Osteoblast (primary cell): Measurements from ENCODE around the gene SCRN3. TPM values are rescaled to one million over a fixed set of nuclear protein-coding genes. Genes with fewer than 3 reads are reported as not detected.

ENCODE experiments used
- DNase-seq: peaks from one replicate; pipeline ENCODE4 v3.0.0; 2011; ENCODE audit warnings: low spot score, mixed read lengths; ENCODE audit not compliant: insufficient read length; ENCODE audit errors: missing footprints
- H2AFZ ChIP-seq: 2 replicates; pipeline ENCODE4 v1.6.0; 2011; ENCODE audit warnings: mild to moderate bottlenecking, low read length
- H3K27ac ChIP-seq: 2 replicates; pipeline ENCODE4 v1.5.1; 2011; ENCODE audit warnings: mild to moderate bottlenecking, low read depth, low read length, moderate library complexity
- H3K27me3 ChIP-seq: 2 replicates; pipeline ENCODE4 v1.6.0; 2012; ENCODE audit warnings: mild to moderate bottlenecking, control low read depth, inconsistent platforms, low read length, moderate library complexity; ENCODE audit not compliant: insufficient read depth
- H3K36me3 ChIP-seq: 2 replicates; pipeline ENCODE4 v1.5.1; 2011; ENCODE audit warnings: mild to moderate bottlenecking, low read length, control low read depth, moderate library complexity; ENCODE audit not compliant: insufficient read depth
- H3K4me1 ChIP-seq: 2 replicates; pipeline ENCODE4 v1.5.1; 2011; ENCODE audit warnings: mild to moderate bottlenecking, low read length, control low read depth, moderate library complexity; ENCODE audit not compliant: insufficient read depth
- H3K4me2 ChIP-seq: 2 replicates; pipeline ENCODE4 v1.6.0; 2011; ENCODE audit warnings: mild to moderate bottlenecking, low read length; ENCODE audit not compliant: insufficient read depth
- H3K4me3 ChIP-seq: fragments of 200-600 bp; sonication (generic); 3 replicates; pipeline ENCODE4 v1.5.1; 2012; ENCODE audit warnings: mild to moderate bottlenecking, low read length, inconsistent platforms; ENCODE audit not compliant: insufficient read depth
- H3K79me2 ChIP-seq: 2 replicates; pipeline ENCODE4 v1.6.0; 2012; ENCODE audit warnings: mild to moderate bottlenecking, low read length, control low read depth, inconsistent platforms; ENCODE audit not compliant: insufficient read depth
- H3K9me3 ChIP-seq: 2 replicates; pipeline ENCODE4 v1.5.1; 2011; ENCODE audit warnings: low read depth, low read length, control low read depth
- H4K20me1 ChIP-seq: 2 replicates; pipeline ENCODE4 v1.6.0; 2012; ENCODE audit warnings: mild to moderate bottlenecking, low read length, control low read depth; ENCODE audit not compliant: insufficient read depth
- total RNA-seq: library from RNA; depleted of rRNA; stranded (reverse); fragments of >200 nt; gene quantifications from 2 replicates; pipeline ENCODE4 v1.2.3, GENCODE V29; 2012
- TF ChIP-seq, protein P1 (sequence below): IDR thresholded peaks from 2 replicates; pipeline ENCODE4 v1.5.1; 2011; ENCODE audit warnings: mild to moderate bottlenecking, low read depth, low read length, moderate library complexity; ENCODE audit errors: extremely low read depth

SCRN3 gene
- total RNA-seq, 1 donor: 29.7 TPM

- no peaks in the 10 kb centered on the region for H3K36me3 ChIP-seq
- no peaks in the 10 kb centered on the region for H3K4me1 ChIP-seq
- no peaks in the 10 kb centered on the region for H3K9me3 ChIP-seq
- no peaks in the 10 kb centered on the region for H3K27me3 ChIP-seq
- TF ChIP-seq, protein P1, sequence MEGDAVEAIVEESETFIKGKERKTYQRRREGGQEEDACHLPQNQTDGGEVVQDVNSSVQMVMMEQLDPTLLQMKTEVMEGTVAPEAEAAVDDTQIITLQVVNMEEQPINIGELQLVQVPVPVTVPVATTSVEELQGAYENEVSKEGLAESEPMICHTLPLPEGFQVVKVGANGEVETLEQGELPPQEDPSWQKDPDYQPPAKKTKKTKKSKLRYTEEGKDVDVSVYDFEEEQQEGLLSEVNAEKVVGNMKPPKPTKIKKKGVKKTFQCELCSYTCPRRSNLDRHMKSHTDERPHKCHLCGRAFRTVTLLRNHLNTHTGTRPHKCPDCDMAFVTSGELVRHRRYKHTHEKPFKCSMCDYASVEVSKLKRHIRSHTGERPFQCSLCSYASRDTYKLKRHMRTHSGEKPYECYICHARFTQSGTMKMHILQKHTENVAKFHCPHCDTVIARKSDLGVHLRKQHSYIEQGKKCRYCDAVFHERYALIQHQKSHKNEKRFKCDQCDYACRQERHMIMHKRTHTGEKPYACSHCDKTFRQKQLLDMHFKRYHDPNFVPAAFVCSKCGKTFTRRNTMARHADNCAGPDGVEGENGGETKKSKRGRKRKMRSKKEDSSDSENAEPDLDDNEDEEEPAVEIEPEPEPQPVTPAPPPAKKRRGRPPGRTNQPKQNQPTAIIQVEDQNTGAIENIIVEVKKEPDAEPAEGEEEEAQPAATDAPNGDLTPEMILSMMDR: no peak
- H4K20me1 ChIP-seq: no peaks in the 10 kb centered on the region
- no peak overlapping the region for H3K4me3 ChIP-seq
- H2AFZ ChIP-seq: no peak overlapping the region
- H3K4me2 ChIP-seq: no peak overlapping the region
- no peak for DNase-seq
- no peak overlapping the region for H3K27ac ChIP-seq
- H3K79me2 ChIP-seq: no peaks in the 10 kb centered on the region
These were observed 34.5 kb downstream of the SCRN3 start for GRCh38 chr2:174430066-174430465.

DNA sequence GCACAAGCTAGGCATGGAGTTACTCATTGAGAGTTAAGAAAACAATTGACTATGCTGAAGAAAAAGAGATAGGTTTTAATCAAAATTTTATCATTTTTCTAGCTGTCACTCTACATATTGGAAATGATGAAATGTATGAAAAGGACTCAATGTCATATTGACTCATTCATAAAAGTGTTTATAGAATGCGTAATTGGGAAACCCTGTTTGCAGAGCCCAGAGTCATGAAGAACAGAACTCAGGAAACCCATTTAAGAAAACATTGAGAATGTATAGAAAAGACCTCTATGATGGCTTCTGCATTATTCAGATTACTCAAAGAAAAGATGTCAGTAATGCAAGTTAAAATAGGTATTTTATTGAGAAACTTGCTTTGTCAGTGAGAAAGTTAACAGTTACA, 36.4 kb downstream of the SCRN3 start:
- H4K20me1 ChIP-seq: no peaks in the 10 kb centered on the region
- DNase-seq: no peak
- no peaks in the 10 kb centered on the region for H3K36me3 ChIP-seq
- no peaks in the 10 kb centered on the region for H3K79me2 ChIP-seq
- H3K4me2 ChIP-seq: no peak overlapping the region
- TF ChIP-seq, protein P1: no peak
- no peaks in the 10 kb centered on the region for H3K27me3 ChIP-seq
- no peak overlapping the region for H3K4me3 ChIP-seq
- H3K27ac ChIP-seq: no peak overlapping the region
- H3K9me3 ChIP-seq: no peaks in the 10 kb centered on the region
- no peaks in the 10 kb centered on the region for H3K4me1 ChIP-seq
- no peak overlapping the region for H2AFZ ChIP-seq

GRCh38 chr2:174436351-174436750, 40.8 kb downstream of the SCRN3 start:
- no peak for DNase-seq
- no peaks in the 10 kb centered on the region for H4K20me1 ChIP-seq
- TF ChIP-seq, protein P1: no peak
- no peaks in the 10 kb centered on the region for H3K79me2 ChIP-seq
- H3K36me3 ChIP-seq: no peaks in the 10 kb centered on the region
- H3K4me3 ChIP-seq: no peak overlapping the region
- no peaks in the 10 kb centered on the region for H3K27me3 ChIP-seq
- H2AFZ ChIP-seq: no peak overlapping the region
- no peaks in the 10 kb centered on the region for H3K9me3 ChIP-seq
- no peaks in the 10 kb centered on the region for H3K4me1 ChIP-seq
- H3K4me2 ChIP-seq: no peak overlapping the region
- no peak overlapping the region for H3K27ac ChIP-seq

- Histone ChIP-seq H3K4me1 (peaks cover 11% of the 10 kb centered on the region), H3K36me3 (no peaks in the 10 kb centered on the region), H3K4me3 (no peak overlapping the region), H3K27ac (no peak overlapping the region), H4K20me1 (no peaks in the 10 kb centered on the region), H3K4me2 (no peak overlapping the region), H2AFZ (no peak overlapping the region), H3K79me2 (no peaks in the 10 kb centered on the region), H3K27me3 (no peaks in the 10 kb centered on the region), H3K9me3 (no peaks in the 10 kb centered on the region)
- no peak for DNase-seq
- TF ChIP-seq, protein P1: no peak
These were observed 42.8 kb downstream of the SCRN3 start for GRCh38 chr2:174438146-174438886.
